ENCODE measurements around the gene HOGA1.

Gene HOGA1

DNA sequence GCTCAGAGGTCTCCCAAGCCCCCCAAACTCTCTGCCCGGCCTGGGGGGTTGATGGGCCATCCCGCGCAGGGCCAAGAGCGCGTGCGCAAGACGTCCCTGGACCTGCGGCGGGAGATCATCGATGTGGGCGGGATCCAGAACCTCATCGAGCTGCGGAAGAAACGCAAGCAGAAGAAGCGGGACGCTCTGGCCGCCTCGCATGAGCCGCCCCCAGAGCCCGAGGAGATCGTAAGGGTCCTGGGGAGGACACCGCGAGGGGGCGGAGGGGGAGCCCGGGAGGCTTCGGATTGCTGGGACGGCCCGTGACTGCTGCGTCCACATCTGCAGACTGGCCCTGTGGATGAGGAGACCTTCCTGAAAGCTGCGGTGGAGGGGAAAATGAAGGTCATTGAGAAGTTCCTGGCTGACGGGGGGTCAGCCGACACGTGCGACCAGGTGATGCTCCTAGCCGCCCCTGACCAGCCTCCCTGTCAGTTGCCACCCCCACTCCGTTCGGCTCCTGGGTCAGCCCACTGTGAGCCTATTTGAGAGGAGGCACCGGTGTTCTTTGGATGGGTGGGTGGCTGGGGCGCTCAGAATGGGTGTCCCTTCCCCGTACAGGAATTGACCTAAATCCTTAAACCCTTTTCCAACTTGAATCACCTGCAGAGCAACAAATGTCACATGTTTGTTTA, 5.9 kb upstream of the HOGA1 start:
- DNase-seq (ENCODE audit: low read depth, low spot score) = no peak

DNA sequence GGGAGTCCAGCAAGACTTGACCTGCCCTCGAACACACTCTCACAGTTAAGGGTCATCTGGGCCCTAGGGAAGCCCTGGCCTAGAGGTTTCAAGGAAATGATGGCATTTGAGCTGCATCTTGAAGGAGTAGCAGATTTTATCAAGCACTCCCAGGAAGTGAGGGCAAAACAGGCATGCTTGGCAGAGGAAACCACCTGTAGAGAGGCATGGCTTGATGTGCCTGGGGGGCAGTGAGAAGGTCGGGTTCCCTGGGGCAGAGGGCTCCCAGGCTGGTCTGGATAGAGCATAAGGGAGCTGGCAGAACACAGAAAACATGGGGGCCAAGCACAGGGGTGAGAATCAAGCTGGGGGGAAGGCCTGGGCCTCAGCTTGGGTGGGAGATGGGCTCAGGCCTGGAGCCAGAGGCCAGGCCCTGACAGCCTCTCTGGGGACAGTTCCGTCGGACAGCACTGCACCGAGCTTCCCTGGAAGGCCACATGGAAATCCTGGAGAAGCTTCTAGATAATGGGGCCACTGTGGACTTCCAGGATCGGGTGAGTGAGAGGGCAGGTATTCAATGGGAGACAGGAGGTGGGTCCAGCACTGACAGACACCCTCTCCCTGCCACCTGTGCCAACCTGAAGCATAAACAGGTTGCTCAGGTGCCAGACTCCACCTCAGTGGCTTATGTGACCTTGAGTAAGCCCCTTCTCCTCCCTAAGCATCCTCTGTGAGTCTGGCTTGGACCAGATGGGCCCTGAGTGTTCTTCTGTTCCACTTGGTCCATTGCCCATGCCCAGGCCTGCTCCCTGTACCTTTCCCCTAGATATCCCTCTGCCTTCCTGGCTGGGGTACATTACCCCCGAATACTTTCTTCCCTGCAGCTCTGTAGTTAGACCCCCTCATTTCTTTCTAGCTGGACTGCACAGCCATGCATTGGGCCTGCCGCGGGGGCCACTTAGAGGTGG, 3.5 kb upstream of the HOGA1 start:
- no peak for DNase-seq (ENCODE audit: low read depth, low spot score)

DNA sequence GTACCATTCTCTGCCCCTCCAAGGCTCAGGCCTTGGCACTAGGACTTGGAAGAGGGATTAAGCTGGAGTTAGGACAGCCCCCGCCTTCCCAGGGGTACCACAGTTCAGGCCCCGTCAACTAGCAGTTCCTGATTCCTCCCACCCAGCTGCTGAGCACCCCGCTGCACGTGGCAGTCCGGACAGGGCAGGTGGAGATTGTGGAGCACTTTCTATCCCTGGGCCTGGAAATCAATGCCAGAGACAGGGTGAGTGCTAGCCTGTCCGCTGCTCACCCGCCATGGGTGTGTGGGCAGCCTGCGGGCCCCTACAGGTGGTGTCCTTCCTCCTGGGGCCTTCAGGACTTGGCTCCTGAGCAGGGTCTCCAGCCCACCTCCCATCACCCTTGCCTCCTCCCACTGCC, 2.0 kb upstream of the HOGA1 start:
- no peak for DNase-seq (ENCODE audit: low read depth, low spot score)

DNA sequence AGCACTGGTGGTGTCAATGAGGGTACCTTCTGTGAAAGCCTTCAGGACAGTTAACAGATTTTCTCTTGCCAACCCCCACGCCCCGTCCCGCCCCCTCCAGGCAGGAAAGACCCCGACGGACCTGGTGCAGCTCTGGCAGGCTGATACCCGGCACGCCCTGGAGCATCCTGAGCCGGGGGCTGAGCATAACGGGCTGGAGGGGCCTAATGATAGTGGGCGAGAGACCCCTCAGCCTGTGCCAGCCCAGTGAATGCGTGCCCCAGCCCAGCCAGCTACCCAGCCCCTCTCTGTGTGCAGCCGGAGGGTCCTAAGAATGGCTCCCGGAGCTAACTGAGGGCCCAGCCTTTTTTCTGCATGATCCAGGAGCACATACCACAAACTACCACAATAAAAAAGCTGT, 713 bp upstream of the HOGA1 start:
- DNase-seq (ENCODE audit: low read depth, low spot score) = no peak

DNA sequence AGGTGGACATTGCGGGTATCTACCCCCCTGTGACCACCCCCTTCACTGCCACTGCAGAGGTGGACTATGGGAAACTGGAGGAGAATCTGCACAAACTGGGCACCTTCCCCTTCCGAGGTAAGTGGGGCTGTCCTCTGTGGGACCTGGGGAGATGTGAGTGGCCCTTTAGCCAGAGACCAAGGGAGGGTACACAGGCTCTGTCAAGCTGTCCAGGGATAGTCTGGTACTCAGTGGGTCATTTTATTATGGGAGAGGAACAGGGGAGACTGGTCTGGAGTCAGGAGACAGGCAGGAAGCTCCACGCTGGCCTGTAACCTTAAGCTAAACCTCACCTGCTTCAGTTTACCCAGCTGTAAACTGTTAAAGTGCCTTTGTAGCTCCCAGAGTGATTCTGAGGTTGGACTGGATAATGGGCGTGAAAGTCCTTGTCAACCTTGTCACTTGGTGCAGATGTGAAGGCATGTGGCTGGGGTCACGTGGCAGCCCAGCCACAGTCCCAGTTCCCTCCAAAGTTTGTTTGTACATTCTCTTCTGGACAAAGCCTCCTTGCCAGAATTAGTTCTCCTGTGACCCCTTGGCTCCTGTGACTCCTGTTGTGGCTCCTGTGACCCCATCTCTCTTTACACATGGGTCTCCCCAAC, 729 bp downstream of the HOGA1 start:
- DNase-seq (ENCODE audit: low read depth, low spot score) = no peak

DNA sequence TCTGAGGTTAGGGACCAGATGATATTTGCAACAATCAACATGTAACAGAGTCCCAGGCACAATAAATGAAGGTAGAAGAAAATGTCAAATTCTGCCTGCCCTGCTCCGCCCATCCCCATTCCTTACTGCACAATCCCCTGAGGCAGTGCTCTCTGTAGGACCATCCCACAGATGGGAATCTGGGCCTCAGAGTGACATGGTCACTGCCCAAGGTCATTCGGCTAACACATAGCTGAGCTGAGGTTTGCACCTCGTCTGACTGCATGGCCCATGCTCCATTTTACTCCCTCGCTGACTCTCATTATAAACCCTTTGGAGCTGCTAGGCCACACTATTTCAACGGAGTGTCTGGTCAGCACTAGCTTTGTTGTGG, 1.2 kb downstream of the HOGA1 start:
- no peak for DNase-seq (ENCODE audit: low read depth, low spot score)

DNA sequence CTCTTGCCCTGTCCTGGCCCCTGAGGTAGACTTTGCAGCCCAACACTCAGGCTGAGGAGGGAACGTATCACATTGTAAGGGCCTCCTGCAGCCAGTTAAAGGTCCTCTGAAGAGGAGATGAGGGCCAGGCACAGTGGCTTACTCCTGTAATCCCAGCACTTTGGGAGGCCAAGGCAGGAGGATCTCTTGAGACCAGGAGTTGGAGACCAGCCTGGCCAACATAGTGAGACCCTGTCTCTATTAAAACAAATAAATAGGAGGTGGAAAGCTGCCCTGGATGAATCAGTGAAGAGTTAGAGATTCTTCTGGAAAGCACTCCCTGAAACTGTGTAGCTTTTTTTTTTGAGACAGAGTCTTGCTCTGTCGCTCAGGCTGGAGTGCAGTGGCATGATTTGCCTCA, 3.0 kb downstream of the HOGA1 start:
- no peak for DNase-seq (ENCODE audit: low read depth, low spot score)

DNA sequence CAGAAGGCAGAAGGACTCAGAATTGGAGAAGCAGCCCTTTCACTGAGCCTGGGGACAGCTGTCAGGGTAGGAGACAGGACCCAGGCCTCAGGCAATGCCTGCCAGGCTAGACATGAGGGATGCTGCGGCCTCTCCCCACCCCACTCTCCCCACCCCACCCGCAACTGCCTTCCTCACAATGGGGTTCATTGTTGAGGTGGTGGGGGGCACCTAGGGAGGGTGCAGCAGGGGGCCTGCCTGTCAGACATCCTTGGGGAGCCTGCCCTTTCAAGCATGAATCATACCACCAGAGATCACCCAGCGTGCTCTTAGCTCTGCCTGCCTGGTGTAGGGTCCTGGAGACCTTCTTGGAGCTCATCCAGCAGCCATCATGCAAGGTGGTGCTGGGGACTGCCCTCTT, 5.3 kb downstream of the HOGA1 start, which contains the start of gene C10orf62:
TSS of gene C10orf62 (plus strand) at position 243 of the 400 bp plus-strand sequence. CDS start 177 bp downstream, outside the sequence.
- no peak for DNase-seq (ENCODE audit: low read depth, low spot score)

DNA sequence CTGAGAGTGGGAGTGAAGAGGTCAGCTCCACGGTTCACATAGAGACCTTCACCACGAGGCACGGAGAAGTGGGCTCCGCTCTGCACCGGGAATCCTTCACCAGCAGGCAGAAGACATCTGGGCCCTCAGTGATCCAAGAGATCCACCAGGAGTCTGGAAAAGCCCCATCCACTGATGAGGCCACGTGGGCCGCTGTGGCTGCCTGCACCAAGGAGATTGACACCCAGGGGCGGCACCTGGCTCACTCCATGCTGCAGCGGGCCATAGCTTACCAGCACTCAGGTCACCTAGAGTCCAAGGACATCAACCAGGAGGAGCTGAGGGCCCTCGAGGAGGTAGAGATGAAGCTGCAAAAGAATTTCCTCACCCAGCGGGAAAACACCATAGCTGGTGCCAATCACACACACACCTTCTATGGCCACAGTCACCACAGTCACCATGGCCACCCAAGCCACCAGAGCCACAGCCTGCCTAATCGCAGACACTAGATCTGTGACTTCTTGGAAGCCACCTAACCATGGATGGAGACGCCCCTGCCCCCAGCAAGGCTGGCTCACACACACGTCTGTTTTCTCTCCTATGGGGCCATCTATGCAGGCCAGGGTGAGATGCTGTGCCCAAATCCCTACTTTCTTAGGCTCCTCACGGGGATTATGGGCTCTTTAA, 6.0 kb downstream of the HOGA1 start:
- no peak for DNase-seq (ENCODE audit: low read depth, low spot score)

DNA sequence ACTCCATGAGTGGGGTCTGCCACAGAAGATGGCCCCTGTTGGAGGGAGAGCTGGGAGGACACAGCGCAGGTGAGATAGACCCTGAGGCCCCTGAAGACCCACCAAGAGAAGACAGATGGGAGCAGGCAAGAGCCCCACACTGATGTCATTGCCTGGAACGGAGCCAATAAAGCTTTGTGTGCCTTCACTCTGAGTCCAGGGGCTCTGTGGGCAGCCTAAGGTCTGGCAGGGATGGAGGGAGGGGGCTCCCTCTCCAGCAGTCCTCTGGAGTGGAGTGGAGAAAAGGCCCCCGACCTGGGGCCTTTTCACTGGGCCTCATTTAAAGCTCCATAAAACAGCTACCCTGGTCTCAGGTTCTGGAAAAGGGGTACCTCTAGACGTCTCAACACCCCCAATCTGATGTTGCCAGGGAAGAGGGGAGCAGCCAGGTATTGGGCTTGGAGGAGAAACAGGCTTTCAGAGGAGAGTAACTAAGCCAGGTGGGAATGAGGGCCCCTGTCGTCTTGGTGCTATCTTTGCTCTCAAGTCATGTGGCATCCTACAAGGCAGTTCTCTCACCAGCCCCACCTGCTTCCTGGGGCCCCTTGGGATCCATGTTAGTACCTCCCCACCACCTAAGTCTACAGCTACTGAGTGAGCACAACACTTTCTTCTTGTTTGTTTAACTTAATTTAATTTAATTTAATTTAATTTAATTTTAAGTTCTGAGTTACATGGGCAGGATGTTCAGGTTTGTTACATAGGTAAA, 6.7 kb downstream of the HOGA1 start:
- no peak for DNase-seq (ENCODE audit: low read depth, low spot score)

DNA sequence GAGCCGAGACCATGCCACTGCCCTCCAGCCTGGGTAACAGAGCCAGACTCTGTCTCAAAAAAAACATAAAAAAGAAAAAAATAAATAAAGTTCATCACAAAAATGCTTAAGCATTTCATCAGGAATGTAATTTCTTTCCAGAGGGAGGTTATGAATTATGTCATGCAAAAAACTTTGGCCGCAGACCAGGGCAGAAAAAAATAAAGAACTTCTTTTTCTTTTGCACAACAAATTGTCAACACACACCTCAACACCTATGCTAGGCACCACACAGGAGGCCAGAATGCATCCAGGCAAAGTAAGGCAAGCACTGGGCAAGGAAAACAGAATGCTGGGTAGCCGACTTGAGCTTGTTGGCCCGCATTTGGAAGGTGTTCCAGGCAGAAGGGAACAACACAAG, 9.2 kb downstream of the HOGA1 start:
- no peak for DNase-seq (ENCODE audit: low read depth, low spot score)

DNA sequence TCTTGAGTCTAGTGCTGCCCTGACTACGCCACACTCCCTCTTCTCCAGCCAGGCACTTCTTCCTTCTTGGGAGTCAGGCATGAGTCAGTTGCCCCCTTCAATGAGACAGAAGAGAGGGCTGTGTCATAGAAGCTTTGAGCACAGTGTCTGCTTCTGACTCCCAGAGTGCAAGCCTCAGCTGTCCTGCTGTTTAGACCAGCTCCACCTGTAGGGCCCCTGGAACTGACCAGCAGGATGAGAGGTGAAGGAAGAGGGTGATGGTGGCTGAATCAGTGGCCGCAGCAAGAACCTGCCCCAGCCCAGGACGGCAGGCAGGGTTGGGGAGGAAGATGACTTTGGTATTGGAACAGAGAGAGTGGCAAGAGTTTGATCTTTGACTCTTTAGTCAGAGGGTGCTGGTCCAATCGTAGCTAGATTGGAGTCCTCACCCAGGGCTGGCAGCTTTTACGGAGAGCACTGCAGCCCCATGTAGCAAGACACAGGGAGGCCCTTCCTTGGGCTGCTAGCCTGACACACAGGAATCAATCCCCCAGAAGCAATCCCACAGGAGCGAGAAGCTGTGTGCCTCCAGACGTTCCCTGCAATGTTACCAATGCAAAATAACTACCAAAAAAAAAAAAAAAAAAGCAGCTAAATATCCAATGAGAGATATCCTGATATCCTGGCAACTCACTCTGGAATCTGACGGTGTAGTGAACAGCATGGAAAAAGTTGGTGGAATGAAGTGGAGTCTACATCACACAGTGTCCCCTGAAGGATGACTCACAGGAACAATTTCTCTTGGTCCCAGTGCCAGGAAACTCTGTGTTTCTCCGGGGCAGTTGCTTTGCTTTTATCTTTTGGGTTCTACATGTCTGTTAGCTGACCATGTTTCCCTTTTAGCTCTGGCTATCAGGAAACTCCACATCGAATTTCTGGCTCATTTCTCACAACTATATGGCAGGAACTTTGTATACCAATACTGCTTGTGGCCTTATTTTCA, 12.2 kb downstream of the HOGA1 start:
- no peak for DNase-seq (ENCODE audit: low read depth, low spot score)

DNA sequence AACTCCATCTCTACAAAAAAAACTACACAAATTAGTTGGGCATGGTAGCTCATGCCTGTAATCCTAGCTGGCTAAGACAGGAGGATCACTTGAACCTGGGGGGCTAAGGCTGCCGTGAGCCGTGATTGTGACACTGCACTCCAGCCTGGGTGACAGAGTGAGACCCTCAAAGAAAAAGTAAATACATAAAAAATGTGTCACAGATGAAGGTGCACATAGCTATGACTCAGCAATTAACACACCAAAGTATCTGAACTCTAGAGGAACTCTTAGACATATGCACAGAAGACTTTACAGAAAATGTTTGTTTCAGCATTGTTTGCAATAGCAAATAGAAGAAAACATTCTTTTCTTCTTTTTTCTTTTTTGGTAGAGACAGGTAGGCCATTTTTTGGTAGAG, 13.6 kb downstream of the HOGA1 start:
- DNase-seq (ENCODE audit: low read depth, low spot score) = no peak

DNA sequence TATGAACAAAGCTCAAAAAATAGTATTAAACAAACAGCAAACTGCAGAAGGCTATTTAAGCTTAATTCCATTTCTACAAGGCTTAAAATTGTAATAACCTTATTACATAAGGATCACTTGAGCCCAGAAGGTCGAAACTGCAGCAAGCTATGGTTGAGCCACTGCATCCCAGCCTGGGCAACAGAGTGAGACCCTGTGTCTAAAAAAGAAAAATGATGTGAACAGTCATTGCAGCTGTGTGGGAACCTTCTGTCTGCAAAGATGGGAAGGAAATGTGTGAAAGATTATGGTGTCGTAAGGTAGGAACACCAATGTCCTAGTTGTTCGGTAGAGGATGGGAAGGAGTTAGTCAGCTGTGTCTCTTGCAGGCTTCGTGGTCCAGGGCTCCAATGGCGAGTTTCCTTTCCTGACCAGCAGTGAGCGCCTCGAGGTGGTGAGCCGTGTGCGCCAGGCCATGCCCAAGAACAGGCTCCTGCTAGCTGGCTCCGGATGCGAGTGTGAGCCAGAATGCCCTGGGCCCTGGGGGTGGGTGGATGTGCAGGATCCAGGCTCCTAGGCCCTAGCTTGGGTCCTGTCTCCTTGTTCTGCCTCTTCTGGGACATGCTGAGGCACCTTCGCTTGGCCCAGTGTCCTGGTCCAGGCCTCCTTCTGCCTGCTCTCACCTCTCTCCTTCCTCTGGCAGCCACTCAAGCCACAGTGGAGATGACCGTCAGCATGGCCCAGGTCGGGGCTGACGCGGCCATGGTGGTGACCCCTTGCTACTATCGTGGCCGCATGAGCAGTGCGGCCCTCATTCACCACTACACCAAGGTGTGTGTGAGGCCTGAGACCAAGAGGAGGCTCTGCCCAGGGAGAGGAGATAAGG, 14.4 kb downstream of the HOGA1 start:
- DNase-seq (ENCODE audit: low read depth, low spot score) = no peak

DNA sequence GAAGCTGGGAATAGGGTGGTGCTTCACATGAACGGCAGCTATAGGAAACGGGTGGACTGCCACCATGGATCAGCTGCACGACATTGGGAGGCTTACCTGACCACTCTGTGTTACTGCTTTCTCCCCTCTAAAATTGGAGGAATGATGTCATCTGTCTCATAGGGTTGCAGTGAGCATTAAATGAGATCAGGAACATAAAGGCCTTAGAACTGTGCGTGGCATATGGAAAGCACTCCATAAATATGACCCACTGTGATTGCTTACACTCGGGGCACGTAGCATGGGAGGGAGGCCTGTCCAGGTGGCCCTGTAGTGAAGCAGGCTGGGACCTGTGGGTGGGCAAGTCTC, 15.1 kb downstream of the HOGA1 start:
- DNase-seq (ENCODE audit: low read depth, low spot score) = no peak

DNA sequence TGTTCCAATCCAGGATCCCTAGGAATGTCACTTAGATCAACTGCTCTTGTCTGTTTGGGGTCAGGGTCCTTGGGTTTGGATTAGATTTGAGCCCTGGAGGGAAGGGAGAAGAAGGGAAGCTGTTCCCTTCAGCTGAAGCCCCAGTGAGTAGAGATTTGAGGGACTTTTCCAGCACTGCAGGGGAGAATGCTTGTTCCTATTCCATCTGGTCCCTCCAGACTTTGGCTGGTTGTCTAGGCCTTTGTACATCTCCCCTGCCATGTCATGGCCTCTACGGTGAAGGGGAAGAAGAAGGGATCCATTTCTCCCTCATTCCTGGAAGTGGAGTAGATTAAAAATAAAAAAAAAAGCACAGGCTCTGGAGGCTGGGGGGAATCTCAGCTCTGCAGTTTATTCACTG, 16.4 kb downstream of the HOGA1 start:
- DNase-seq (ENCODE audit: low read depth, low spot score) = no peak

DNA sequence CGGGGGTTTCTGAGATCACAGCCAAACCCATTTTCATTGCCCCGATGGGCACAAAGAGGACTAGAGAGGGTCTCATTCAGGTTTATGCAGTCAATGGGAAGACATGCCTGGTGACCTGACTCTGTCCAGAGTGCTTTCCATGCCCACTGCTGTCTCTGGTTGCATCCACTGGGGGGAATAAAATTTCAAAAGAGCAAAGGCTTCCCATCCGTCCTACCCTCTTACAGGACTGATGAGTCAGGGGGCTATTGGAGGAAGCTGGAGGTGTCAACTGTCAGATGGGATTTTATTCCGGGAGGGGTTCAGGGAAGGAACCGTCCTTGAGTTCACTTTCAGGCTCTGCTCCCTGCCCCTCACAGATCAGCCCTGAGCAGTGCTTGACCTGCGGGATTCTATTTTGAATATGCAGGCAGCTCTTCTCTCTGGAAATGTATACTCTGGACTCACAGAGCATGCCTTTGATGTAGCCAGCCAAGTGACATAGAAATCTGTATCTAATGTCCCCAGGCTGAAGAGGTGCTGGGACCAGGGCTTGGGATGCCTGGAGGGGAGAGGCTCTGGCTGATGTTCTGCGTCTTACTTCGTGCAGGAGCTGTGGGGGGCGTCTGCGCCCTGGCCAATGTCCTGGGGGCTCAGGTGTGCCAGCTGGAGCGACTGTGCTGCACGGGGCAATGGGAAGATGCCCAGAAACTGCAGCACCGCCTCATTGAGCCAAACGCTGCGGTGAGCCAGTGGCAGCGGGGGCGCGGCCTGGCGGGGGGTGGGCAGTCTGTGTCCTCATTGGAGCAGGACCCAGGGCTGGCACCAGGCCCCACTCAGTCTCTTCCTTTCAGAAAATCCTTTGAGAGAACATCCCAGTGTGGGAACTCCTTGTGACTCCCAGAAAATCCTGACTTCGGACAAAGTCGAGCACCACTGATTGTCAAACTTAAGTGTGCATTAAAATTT, 17.4 kb downstream of the HOGA1 start:
- DNase-seq (ENCODE audit: low read depth, low spot score) = no peak

DNA sequence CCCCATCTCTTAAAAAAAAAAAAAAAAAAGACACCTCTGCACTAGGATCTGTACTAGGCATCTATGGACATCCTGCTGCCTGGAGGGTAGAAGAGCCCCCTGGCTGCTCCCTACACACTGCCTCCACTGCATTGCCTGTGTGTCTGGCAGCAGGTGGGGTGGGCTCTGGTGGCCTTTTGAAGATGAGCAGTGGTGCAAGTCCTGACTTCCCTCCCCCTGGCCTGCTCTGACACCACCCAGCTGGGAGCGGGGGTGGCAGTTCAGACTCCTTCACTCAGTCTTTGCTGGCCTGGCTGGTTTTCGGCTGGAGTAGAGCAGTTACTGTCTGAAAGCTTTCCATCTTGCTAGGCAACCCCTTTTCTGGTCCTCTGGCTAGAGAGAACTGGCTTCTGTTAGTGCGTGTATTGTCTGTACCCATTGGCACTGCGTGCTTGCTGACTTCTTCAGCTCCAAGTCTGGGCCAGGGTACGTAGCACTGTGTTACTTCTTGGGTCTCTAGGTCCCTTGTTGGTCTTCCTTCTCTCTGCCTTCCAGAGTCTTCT, 23.0 kb downstream of the HOGA1 start:
- DNase-seq (ENCODE audit: low read depth, low spot score) = no peak
